RWPE2 (cell line): ENCODE measurements around the gene ZNF362.
"Not testable (repeated sequence)": the region's sequence is repeated elsewhere in the genome, so short reads cannot be mapped to it uniquely, and the experiment has no call there.

Experiments
- ATAC-seq: fragments of 200-7000 bp; cut with Tn5 transposase; 3 replicates; pipeline ENCODE4 v1.9.1; 2021; ENCODE audit warnings: low read depth
- DNase-seq: peaks from one replicate; pipeline ENCODE4 v3.0.0-alpha.2; 2020; ENCODE audit warnings: low spot score
- H3K27ac ChIP-seq: fragments of 450-650 bp; 2 replicates; pipeline ENCODE4 v1.5.1; 2017; ENCODE audit warnings: mild to moderate bottlenecking; ENCODE audit not compliant: poor library complexity, severe bottlenecking
- H3K27me3 ChIP-seq: fragments of 250-450 bp; sonication (Bioruptor Pico); 2 replicates; pipeline ENCODE4 v1.5.1; 2021; ENCODE audit warnings: mild to moderate bottlenecking, moderate library complexity; ENCODE audit not compliant: insufficient read depth, poor library complexity, severe bottlenecking
- H3K36me3 ChIP-seq: fragments of 250-450 bp; sonication (Bioruptor Pico); 2 replicates; pipeline ENCODE4 v1.5.1; 2020; ENCODE audit warnings: low read depth, mild to moderate bottlenecking, moderate library complexity
- H3K4me1 ChIP-seq: fragments of 250-450 bp; sonication (Bioruptor Pico); 2 replicates; pipeline ENCODE4 v1.5.1; 2021; ENCODE audit warnings: mild to moderate bottlenecking, moderate library complexity; ENCODE audit not compliant: insufficient read depth, poor library complexity, severe bottlenecking
- H3K4me3 ChIP-seq: fragments of 250-450 bp; sonication (Bioruptor Pico); 2 replicates; pipeline ENCODE4 v1.5.1; 2021; ENCODE audit warnings: mild to moderate bottlenecking, moderate library complexity; ENCODE audit not compliant: severe bottlenecking
- H3K9me3 ChIP-seq: fragments of 250-450 bp; sonication (Bioruptor Pico); 2 replicates; pipeline ENCODE4 v1.5.1; 2021; ENCODE audit warnings: mild to moderate bottlenecking, moderate library complexity; ENCODE audit not compliant: severe bottlenecking
- CTCF ChIP-seq: fragments of 450-650 bp; IDR thresholded peaks from one replicate; pipeline ENCODE4 v1.5.1; 2017; ENCODE audit warnings: mild to moderate bottlenecking, moderate library complexity; ENCODE audit not compliant: poor library complexity, severe bottlenecking

ZNF362 gene

GRCh38 chr1:33307494-33307864 lies 51.2 kb downstream of the ZNF362 start:
- DNase-seq (no peak), ATAC-seq (no peak)
- no peaks in the 10 kb centered on the region for H3K9me3 ChIP-seq
- H3K4me3 ChIP-seq: no peak overlapping the region
- no peak for TF ChIP-seq CTCF
- no peaks in the 10 kb centered on the region for H3K36me3 ChIP-seq
- H3K4me1 ChIP-seq: no peaks in the 10 kb centered on the region
- no peak overlapping the region for H3K27ac ChIP-seq
- no peaks in the 10 kb centered on the region for H3K27me3 ChIP-seq

- H3K36me3 ChIP-seq, H3K4me3 ChIP-seq, ATAC-seq, DNase-seq, H3K27me3 ChIP-seq, H3K4me1 ChIP-seq, H3K9me3 ChIP-seq, H3K27ac ChIP-seq: not testable (repeated sequence)
These were observed 53.1 kb downstream of the ZNF362 start for GRCh38 chr1:33309351-33309750.

GRCh38 chr1:33310702-33311101 lies 54.4 kb downstream of the ZNF362 start:
- no peaks in the 10 kb centered on the region for H3K36me3 ChIP-seq
- no peaks in the 10 kb centered on the region for H3K4me1 ChIP-seq
- ATAC-seq (no peak), DNase-seq (no peak)
- H3K4me3 ChIP-seq: no peak overlapping the region
- TF ChIP-seq CTCF: no peak
- H3K9me3 ChIP-seq: no peaks in the 10 kb centered on the region
- H3K27me3 ChIP-seq: no peaks in the 10 kb centered on the region
- no peak overlapping the region for H3K27ac ChIP-seq

GRCh38 chr1:33311706-33312412 lies 55.6 kb downstream of the ZNF362 start:
- DNase-seq (no peak), ATAC-seq (no peak)
- TF ChIP-seq CTCF: no peak
- H3K36me3 ChIP-seq: no peaks in the 10 kb centered on the region
- no peak overlapping the region for H3K4me3 ChIP-seq
- H3K27me3 ChIP-seq: no peaks in the 10 kb centered on the region
- H3K9me3 ChIP-seq: no peaks in the 10 kb centered on the region
- H3K27ac ChIP-seq: no peak overlapping the region
- no peaks in the 10 kb centered on the region for H3K4me1 ChIP-seq

- no peaks in the 10 kb centered on the region for H3K4me1 ChIP-seq
- no peak for ATAC-seq
- TF ChIP-seq CTCF: no peak
- H3K27me3 ChIP-seq: no peaks in the 10 kb centered on the region
- no peaks in the 10 kb centered on the region for H3K36me3 ChIP-seq
- no peak overlapping the region for H3K27ac ChIP-seq
- H3K4me3 ChIP-seq: no peak overlapping the region
- H3K9me3 ChIP-seq: no peaks in the 10 kb centered on the region
- DNase-seq: no peak
These were observed 56.1 kb downstream of the ZNF362 start for GRCh38 chr1:33312413-33312749.
